EL (cell line): ENCODE data around the gene LMBRD1.
"Not testable (repeated sequence)": the region's sequence is repeated elsewhere in the genome, so short reads cannot be mapped to it uniquely, and the experiment has no call there.

Experiments
- DNase-seq: peaks from one replicate; pipeline ENCODE4 v3.0.0-alpha.2; 2016

The LMBRD1 gene

GRCh38 chr6:69796073-69796641 lies 653 bp downstream of the LMBRD1 start:
- peak; percentile 22 for DNase-seq

DNA sequence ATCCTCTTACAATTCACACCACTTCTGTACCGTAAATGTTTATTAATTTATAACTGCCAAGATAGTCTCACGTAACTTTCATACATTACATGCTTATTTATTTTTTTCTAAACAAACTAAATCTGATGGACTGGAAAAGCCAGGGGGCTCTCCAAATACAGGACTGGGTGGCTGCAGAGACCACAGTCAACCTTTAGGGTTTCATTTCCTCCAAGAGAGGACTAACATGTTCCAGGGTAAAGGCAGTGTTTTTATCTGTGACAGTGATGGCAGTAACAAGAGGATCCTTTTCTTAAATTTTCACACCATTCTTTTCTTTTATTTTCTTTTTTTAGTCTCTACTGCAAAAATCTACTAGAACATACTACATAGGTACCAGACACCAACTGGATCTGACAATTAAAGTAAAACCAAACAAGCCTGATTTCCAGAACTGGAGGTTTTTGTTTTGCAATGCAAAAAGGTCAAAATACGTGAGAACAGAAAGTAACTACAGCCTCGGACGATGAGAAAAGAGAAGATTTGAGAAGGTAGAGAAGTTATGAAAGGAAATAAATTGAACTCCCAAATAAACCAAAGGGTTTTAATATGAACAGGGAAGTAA lies 1.2 kb downstream of the LMBRD1 start:
- DNase-seq: no peak

DNA sequence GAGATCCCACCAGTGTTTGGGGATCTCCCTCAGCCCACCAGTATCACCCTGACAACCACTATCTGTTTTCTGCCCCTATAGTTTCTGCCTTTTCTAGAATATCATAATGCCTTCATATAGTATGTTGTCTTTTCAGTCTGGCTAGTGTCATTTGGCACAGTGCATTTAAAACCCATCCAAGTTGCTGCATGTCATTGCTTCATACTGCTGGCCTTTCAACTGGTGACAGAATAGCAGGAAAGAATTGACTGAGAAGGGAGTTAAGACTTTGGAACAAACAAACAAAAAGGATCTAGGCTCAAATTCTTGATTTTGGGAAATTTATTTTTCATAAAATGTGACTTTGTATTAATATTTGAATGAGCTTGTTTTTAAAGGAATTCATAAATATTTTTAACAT lies 4.5 kb downstream of the LMBRD1 start:
- no peak for DNase-seq

DNA sequence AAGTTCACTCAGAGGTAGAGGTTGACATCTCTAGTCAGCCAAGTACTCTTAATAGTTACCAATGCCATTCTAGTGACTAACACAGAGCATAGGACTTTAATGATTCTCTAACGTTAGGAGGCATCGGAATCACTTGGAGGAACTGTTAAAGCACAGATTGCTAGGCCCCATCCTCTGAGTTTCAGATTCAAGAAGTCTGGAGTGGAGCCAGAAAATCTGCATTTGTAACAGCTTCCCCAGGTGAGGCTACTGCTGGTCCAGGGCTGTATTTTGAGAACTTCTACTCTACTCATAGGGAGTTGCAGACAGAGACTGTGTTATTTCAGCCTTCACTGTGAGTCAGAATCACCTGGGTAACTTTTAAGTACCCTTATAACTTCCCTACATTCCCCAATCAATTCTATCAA lies 5.7 kb downstream of the LMBRD1 start:
- DNase-seq: no peak

DNA sequence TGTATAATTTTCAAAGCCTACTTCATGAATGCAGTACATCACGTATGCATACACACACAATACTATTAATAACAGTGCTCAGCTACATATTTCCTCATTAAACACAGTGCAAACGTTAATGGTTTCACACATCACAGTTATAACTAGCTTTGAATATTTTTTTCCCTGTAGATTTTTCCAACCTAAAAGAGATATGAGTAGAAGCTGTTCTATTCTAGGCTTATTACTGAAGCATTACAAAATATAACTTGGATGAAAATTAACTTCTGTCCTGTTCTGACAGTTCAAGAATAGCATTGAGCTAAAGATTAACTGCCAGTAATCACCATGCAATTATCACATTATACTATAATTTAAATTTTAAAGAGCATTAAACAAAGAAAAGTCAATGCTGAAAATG lies 6.2 kb downstream of the LMBRD1 start:
- no peak for DNase-seq

DNA sequence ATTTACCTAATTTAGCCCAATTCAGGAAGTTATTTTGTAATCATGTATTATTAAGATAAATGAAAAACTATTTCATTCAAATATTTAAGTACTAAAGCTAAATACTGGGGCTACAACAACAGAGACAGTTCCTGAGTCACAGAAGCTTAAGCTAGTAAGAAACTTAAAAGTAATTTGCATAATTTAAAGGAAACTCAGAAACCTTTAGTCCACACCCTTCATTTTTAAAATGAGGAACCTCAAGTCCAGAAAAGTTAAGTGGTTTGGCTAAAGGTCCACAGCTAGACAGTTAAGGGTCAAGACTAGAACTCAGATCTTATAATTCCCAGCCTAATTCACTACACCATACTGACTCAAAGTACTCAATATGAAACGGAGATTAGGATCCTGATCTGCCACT lies 7.2 kb downstream of the LMBRD1 start:
- no peak for DNase-seq

- not testable (repeated sequence) for DNase-seq
Observed at GRCh38 chr6:69787436-69787835, 9.4 kb downstream of the LMBRD1 start.

DNA sequence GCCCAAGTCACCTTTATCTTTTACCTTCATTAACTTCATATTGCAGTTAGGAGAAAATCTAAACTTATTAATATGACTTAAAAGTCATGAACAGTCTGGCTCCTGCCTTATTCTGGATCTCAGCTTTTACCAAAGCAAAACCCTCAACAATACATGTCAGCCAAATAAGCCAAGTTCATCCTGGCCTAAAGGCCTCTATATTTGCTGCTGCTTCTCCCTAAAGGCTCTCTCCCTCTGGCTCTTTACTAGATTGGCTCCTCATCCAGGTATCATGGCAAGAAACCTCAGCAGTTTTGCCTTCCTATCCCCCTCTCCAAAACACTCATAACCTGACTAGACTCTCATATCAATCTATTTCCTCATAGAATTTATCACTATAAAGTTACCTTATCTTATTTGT lies 11.1 kb downstream of the LMBRD1 start:
- no peak for DNase-seq

- DNase-seq: no peak
Observed at GRCh38 chr6:69784595-69785377, 12.0 kb downstream of the LMBRD1 start.

DNA sequence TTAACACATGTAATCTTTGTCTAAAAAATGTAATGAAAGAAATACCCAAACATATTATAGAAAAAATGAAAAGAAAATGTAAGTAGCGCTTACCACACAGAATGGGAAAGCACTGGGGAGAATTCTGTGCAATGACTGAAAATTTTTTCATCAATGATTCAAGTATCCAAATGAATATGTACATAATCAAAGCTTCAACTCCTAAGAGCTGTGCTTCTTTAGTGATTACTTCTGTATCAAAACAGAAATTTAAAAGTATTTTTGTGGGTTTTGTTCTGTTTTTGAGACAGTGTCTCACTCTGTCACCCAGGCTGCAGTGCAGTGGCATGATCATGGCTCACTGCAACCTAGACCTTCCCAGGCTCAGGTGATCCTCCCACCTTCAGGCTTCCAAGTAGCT lies 13.7 kb downstream of the LMBRD1 start:
- no peak for DNase-seq

DNA sequence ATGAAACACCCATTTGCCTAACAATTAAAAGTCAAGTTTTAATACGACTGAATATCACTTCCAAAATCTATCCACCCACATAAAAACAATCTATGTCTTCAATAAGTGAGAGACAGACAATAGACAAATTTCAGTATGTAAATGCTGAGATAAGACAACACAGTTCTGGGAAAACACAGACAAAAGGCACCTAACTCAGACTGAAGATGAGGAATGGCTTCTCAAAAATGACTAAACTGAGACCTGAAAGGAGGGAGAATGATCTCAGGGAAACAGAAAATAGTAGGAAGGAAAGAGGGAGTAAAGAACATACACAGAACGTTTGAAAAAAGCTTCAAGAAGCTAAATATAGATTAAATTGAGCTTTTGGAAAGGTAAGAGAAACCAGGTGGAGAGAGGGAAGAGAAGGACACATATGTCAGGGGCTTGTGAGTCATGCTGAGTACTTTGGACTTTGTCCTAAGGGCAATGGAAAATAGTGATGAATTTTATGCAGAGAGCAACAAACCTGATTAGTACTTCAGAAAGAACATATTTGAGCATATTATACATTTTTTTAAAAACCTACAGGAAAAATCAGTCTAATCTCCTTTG lies 16.1 kb downstream of the LMBRD1 start:
- no peak for DNase-seq

- no peak for DNase-seq
Observed at GRCh38 chr6:69775941-69776340, 20.9 kb downstream of the LMBRD1 start.

GRCh38 chr6:69775585-69775849 lies 21.3 kb downstream of the LMBRD1 start:
- DNase-seq: no peak

DNA sequence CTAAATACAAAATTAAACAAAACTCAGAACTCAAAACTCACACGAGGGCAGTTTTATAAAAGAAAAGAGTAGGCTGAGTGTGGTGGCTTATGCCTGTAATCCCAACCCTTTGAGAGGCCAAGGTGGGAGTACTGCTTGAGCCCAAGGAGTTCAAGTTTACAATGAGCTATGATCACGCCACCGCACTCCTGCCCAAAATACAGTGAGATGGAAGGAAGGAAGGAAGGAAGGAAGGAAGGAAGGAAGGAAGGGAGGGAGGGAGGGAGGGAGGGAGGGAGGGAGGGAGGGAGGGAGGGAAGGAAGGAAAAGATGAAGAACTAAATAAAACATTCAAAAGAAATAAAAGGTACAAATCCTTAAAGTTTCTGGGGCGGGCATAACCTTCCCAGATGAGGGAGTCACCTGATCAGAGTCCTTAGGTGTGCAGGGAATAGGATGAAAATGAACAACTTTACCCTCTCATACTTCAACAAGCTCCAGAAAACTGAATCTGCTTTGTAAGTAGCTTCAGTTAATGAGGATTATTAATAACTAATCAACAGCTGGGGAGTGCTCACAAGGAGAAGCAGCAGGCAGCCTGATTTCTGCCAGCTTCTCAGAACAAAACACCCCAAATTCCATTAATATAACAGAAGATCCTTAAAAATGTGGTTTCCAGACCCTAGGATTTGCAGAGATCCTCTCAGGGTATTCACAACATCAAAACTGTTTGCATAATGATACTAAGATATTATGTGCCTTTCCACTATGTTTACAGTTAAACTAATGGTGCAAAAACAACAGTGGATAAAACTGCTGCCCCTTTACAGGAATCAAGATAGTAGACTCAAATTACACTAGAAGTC lies 21.8 kb downstream of the LMBRD1 start:
- no peak for DNase-seq

DNA sequence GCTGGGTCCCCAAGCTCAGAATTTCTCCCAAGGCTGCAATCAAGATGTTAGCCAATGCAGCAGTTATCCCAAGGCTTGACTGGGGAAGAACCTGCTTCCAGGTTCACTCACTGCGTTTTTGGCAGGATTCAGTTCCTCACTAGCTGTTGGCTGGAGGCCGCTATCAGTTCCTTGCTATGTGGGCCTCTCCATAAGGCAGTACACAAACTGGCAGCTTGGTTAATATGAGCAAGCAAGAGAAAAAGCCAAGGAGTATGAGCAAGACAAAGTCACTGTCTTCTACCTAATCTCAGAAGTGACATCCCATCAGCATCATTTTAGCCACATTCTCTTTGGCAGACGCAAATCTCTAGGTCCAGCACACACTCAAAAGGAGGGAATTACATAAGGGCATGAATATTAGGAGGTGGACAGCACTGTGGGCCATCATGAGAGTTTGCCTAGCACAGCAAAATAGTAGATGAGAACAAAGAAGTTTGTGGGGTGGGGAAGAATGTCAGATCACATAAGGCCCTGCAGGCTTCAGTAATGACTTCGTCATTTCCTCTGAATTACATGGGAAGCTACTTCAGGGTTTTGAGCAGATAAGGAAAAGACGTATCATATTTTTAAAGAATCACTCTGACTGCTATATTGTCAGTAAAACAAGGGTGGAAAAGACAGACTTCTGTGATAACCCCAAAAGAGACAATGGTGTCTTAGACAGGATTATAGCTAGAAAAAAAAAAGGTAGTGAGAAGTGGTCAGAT lies 25.5 kb downstream of the LMBRD1 start:
- DNase-seq: no peak

DNA sequence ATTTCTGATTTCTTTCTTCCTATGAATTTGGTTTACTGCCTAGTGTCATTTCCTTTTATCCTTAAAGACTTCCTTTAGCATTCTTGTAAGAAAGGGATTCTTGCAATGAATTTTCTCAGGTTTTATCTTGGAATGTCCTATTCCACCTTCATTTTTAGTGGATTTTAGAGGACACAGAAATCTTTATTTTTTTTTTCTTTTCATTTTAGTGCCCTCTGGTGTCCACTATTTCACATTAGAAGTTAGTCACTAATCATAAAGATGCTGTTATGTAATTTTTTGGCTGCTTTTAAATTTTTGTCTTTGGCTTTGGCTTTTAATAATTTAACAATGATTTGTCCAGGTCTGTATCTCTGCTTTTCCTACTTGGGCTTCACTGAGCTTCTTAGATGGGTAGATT lies 28.1 kb downstream of the LMBRD1 start:
- DNase-seq: no peak

GRCh38 chr6:69763763-69764162 lies 33.0 kb downstream of the LMBRD1 start:
- no peak for DNase-seq

GRCh38 chr6:69761853-69762252 lies 35.0 kb downstream of the LMBRD1 start:
- no peak for DNase-seq

- DNase-seq: no peak
Observed at GRCh38 chr6:69758214-69758613, 38.6 kb downstream of the LMBRD1 start.

GRCh38 chr6:69756907-69757306 lies 39.9 kb downstream of the LMBRD1 start:
- no peak for DNase-seq

DNA sequence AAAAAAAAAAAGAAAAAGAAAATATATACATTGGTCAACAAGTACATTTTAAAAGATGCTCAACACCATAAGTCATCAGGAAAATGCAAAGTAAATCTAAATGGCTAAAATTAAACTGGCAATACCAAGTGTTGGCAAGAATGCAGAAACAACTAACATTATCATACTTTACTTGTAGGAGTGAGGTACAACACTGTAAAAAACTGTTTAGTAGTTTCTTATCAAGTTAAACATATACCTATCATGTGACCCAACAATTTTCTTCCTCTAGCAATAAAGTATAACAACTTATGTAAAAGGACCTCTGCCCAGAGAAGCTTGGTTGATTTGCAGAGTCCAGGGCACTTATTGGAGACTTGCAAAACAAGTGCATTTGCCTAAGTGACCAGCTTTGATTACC lies 40.4 kb downstream of the LMBRD1 start:
- DNase-seq: no peak

DNA sequence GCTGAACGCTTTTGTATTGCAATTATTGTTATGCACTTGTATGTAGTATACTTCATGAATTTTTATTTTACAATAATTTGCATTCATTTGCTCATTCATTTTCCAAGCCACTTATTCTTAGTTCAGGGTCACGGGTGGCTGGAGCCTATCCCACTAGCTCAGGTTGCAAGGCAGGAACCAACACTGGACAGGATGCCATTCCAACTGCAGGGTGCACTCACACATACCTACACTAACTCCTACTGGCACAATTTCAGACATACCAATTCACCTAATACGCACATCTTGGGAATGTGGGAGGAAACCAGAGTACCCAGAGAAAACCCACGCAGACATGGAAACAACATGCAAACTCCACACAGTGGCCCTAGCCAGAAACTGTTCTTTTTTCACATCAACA lies 61.8 kb downstream of the LMBRD1 start:
- DNase-seq: no peak

GRCh38 chr6:69732640-69733039 lies 64.2 kb downstream of the LMBRD1 start:
- peak; percentile 3 for DNase-seq
